HFF-Myc (cell line): ENCODE measurements around the gene PRDM16.

Source experiments
- DNase-seq: peaks from one replicate; pipeline ENCODE4 v3.0.0-alpha.2; 2011; ENCODE audit warnings: low read depth; ENCODE audit errors: extremely low read depth
- H3K4me3 ChIP-seq: replicated peaks from 2 replicates; pipeline ENCODE4 v1.5.1; 2011; ENCODE audit warnings: low read depth, mild to moderate bottlenecking, control low read depth, low read length
- CTCF ChIP-seq: IDR thresholded peaks from 2 replicates; pipeline ENCODE4 v1.5.1; 2012; ENCODE audit warnings: mild to moderate bottlenecking, low read depth, low read length, control low read depth; ENCODE audit errors: missing control alignments

Gene PRDM16

GRCh38 chr1:3391711-3392110 lies 322.7 kb downstream of the PRDM16 start:
- no peak overlapping the region for H3K4me3 ChIP-seq
- no peak for DNase-seq
- TF ChIP-seq CTCF: no peak

- no peak for DNase-seq
- no peak overlapping the region for H3K4me3 ChIP-seq
Observed at GRCh38 chr1:3393024-3393986, 324.3 kb downstream of the PRDM16 start.

GRCh38 chr1:3393987-3394920 lies 325.3 kb downstream of the PRDM16 start:
- TF ChIP-seq CTCF: no peak
- no peak overlapping the region for H3K4me3 ChIP-seq
- DNase-seq: no peak

More at GRCh38 chr1:3393024-3393986, 324.3 kb downstream of the PRDM16 start:
- no peak for TF ChIP-seq CTCF

- no peak overlapping the region for H3K4me3 ChIP-seq
- DNase-seq: no peak
- TF ChIP-seq CTCF: no peak
Observed at GRCh38 chr1:3396411-3396810, 327.4 kb downstream of the PRDM16 start.

- no peak for TF ChIP-seq CTCF
- DNase-seq: no peak
- no peak overlapping the region for H3K4me3 ChIP-seq
Observed at GRCh38 chr1:3397311-3397710, 328.3 kb downstream of the PRDM16 start.

GRCh38 chr1:3398396-3399140 lies 329.6 kb downstream of the PRDM16 start:
- DNase-seq: no peak
- TF ChIP-seq CTCF: no peak
- H3K4me3 ChIP-seq: no peak overlapping the region
